ENCODE measurements around the gene CEP350.

GRCh38 chr1:179926850-179927205 is 27.8 kb upstream of the CEP350 start:
- TF ChIP-seq CTCF (conservative IDR thresholded peaks at IDR 0.05; ENCODE audit: low read length) (no peak), EZH2phosphoT487 (IDR thresholded peaks at IDR 0.05; ENCODE audit: borderline replicate concordance) (no peak)
